GM12891 (cell line): ENCODE data around the gene CDK5RAP2.

ENCODE experiments used
- PAX5 ChIP-seq: IDR thresholded peaks from 2 replicates; pipeline ENCODE4 v1.6.1; 2011; ENCODE audit warnings: low read length, moderate library complexity, mild to moderate bottlenecking; ENCODE audit not compliant: insufficient read depth, severe bottlenecking
- POLR2A ChIP-seq: IDR thresholded peaks from 2 replicates; pipeline ENCODE4 v1.6.1; 2011; ENCODE audit warnings: low read depth, low read length, control low read depth
- POLR2AphosphoS5 ChIP-seq: IDR thresholded peaks from 2 replicates; pipeline ENCODE4 v1.6.1; 2011; ENCODE audit warnings: low read depth, low read length, control low read depth
- POU2F2 ChIP-seq: IDR thresholded peaks from 2 replicates; pipeline ENCODE4 v1.6.1; 2011; ENCODE audit warnings: low read depth, mild to moderate bottlenecking, control low read depth, low read length, moderate library complexity
- SPI1 ChIP-seq: IDR thresholded peaks from 2 replicates; pipeline ENCODE4 v1.6.1; 2011; ENCODE audit warnings: low read depth, low read length, control low read depth
- TAF1 ChIP-seq: IDR thresholded peaks from 2 replicates; pipeline ENCODE4 v1.6.1; 2011; ENCODE audit warnings: low read depth, low read length, control low read depth

GRCh38 chr9:120626512-120626911, 46.5 kb upstream of the CDK5RAP2 start:
- TF ChIP-seq POLR2A (no peak), TAF1 (no peak), POU2F2 (no peak), POLR2AphosphoS5 (no peak), SPI1 (no peak), PAX5 (no peak)
